ENCODE measurements around the gene SPARCL1. TPM values are rescaled to one million over a fixed set of nuclear protein-coding genes. Genes with fewer than 3 reads are reported as not detected.

The SPARCL1 gene
- total and polyA plus RNA-seq, 2 experiments from 2014 or later = 1.5 to 2.4 TPM

DNA sequence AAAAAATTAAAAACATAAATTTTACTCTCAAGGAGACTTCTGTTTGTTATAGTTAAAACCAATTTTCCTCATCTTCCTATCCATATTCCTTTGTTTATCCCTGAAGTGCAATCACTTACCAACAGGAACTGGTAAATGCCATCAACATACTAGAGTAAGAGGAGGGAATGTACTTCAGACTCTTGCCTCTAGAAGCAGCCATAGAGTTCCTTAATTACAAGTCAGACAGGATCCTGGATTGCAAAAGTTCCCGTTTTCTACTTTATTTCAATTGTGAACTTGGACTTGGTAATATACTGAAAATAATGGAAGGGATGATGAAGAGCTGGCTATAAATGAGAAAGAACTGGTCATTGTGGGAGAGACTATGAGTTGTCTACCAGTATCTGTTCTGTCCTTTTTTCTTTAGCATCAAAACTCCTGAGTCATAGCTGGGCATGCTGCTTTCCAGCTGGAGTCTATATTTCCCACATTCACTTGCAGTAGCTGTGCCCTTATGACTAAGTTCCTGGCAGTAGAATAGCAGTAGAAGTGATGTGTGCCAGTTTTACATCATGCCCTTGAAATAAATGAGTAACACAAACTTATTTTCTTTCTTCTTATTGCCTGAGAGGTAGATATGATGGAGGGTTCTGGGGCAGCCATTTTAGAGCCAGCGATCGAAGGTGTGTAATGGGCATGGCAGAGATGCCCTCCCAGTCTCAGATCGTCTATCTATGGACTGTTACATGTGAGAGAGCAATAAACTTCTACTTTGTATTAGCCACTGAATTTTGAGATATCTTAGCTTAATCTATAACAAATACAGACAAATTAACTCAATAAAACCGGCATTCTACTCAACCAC is 26.8 kb upstream of the SPARCL1 start:
- H3K4me3 ChIP-seq = no peak overlapping the region
- no peaks in the 10 kb centered on the region for H3K27me3 Mint-ChIP-seq (ENCODE audit: insufficient read depth, low read depth, poor library complexity)
- TF ChIP-seq ZNF114 (CRISPR knock-in tag; IDR thresholded peaks at IDR 0.05) (no peak), ZNF331 (CRISPR knock-in tag; IDR thresholded peaks at IDR 0.05; ENCODE audit: low read depth) (no peak), CREB1 (CRISPR knock-in tag; IDR thresholded peaks at IDR 0.05; ENCODE audit: low read depth) (no peak)
- no peaks in the 10 kb centered on the region for H3K27me3 ChIP-seq (ENCODE audit: insufficient read depth)
- H3F3A ChIP-seq (replicated peaks; ENCODE audit: low read depth) = no peaks in the 10 kb centered on the region
- no peaks in the 10 kb centered on the region for H3K36me3 ChIP-seq (ENCODE audit: insufficient read depth)
- peak overlapping the region; percentile 40 for H2AFZ ChIP-seq
- H3K4me1 ChIP-seq (ENCODE audit: insufficient read depth) = no peaks in the 10 kb centered on the region
- H3K79me2 ChIP-seq (replicated peaks; ENCODE audit: insufficient read depth) = no peaks in the 10 kb centered on the region
- H3K36me3 Mint-ChIP-seq (ENCODE audit: low read depth) = no peaks in the 10 kb centered on the region
- peaks cover 4% of the 10 kb centered on the region for H3K4me1 Mint-ChIP-seq
- H4K20me1 ChIP-seq (replicated peaks; ENCODE audit: insufficient read depth) = no peaks in the 10 kb centered on the region
- no peaks in the 10 kb centered on the region for H3K9me3 Mint-ChIP-seq
- no peak overlapping the region for H3K4me2 ChIP-seq
- ATAC-seq (no peak), DNase-seq (ENCODE audit: low spot score) (no peak)
- no peak overlapping the region for H3K27ac Mint-ChIP-seq
- 0 out of 2 replicates have a peak, but pooled peaks cover 4% of the 10 kb centered on the region for H3K9me2 ChIP-seq (ENCODE audit: insufficient read depth)
- H3K27ac ChIP-seq (ENCODE audit: low read depth) = no peak overlapping the region
- H3K4me3 Mint-ChIP-seq = no peak overlapping the region

DNA sequence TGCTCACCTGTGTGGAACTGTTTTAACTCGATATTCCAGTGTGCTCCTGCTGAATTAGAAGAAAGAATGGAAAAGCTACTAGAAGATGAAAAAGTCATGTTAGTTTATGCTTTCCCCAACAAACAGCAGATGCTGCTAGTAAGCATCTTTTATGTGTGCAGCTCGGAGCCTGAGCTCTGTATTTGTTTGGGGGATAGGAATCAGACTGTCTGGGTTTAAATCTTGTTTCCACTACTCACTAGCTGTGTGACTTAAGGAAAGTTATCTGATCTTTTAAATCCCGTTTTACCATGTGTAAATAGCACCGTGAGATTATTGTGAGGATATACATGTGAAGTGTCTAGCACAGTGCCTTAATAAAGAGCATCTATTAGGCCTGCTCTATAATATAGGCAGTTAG is 24.0 kb upstream of the SPARCL1 start:
- H4K20me1 ChIP-seq (replicated peaks; ENCODE audit: insufficient read depth) = no peaks in the 10 kb centered on the region
- no peaks in the 10 kb centered on the region for H3K9me3 Mint-ChIP-seq
- no peaks in the 10 kb centered on the region for H3K27me3 ChIP-seq (ENCODE audit: insufficient read depth)
- DNase-seq (ENCODE audit: low spot score) (no peak), ATAC-seq (no peak)
- H3K27ac ChIP-seq (ENCODE audit: low read depth) = no peak overlapping the region
- H3K4me2 ChIP-seq = no peak overlapping the region
- no peak overlapping the region; the same call in 1 of the 2 replicates for H2AFZ ChIP-seq
- no peaks in the 10 kb centered on the region for H3K36me3 ChIP-seq (ENCODE audit: insufficient read depth)
- no peaks in the 10 kb centered on the region for H3K9me2 ChIP-seq (ENCODE audit: insufficient read depth)
- peaks cover 7% of the 10 kb centered on the region for H3K4me1 Mint-ChIP-seq
- H3K27me3 Mint-ChIP-seq (ENCODE audit: insufficient read depth, low read depth, poor library complexity) = no peaks in the 10 kb centered on the region
- H3K4me1 ChIP-seq (ENCODE audit: insufficient read depth) = no peaks in the 10 kb centered on the region
- no peaks in the 10 kb centered on the region for H3F3A ChIP-seq (replicated peaks; ENCODE audit: low read depth)
- H3K4me3 ChIP-seq = no peak overlapping the region
- no peak overlapping the region for H3K4me3 Mint-ChIP-seq
- H3K36me3 Mint-ChIP-seq (ENCODE audit: low read depth) = no peaks in the 10 kb centered on the region
- no peaks in the 10 kb centered on the region for H3K79me2 ChIP-seq (replicated peaks; ENCODE audit: insufficient read depth)
- H3K27ac Mint-ChIP-seq = no peak overlapping the region
- TF ChIP-seq ZNF331 (CRISPR knock-in tag; IDR thresholded peaks at IDR 0.05; ENCODE audit: low read depth) = no peak
- TF ChIP-seq, protein P1, sequence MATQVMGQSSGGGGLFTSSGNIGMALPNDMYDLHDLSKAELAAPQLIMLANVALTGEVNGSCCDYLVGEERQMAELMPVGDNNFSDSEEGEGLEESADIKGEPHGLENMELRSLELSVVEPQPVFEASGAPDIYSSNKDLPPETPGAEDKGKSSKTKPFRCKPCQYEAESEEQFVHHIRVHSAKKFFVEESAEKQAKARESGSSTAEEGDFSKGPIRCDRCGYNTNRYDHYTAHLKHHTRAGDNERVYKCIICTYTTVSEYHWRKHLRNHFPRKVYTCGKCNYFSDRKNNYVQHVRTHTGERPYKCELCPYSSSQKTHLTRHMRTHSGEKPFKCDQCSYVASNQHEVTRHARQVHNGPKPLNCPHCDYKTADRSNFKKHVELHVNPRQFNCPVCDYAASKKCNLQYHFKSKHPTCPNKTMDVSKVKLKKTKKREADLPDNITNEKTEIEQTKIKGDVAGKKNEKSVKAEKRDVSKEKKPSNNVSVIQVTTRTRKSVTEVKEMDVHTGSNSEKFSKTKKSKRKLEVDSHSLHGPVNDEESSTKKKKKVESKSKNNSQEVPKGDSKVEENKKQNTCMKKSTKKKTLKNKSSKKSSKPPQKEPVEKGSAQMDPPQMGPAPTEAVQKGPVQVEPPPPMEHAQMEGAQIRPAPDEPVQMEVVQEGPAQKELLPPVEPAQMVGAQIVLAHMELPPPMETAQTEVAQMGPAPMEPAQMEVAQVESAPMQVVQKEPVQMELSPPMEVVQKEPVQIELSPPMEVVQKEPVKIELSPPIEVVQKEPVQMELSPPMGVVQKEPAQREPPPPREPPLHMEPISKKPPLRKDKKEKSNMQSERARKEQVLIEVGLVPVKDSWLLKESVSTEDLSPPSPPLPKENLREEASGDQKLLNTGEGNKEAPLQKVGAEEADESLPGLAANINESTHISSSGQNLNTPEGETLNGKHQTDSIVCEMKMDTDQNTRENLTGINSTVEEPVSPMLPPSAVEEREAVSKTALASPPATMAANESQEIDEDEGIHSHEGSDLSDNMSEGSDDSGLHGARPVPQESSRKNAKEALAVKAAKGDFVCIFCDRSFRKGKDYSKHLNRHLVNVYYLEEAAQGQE (IDR thresholded peaks at IDR 0.05; ENCODE audit: unreplicated experiment) = no peak
- TF ChIP-seq EZH2phosphoT487 (IDR thresholded peaks at IDR 0.05; ENCODE audit: unreplicated experiment) = no peak
- no peak for TF ChIP-seq NANOG (IDR thresholded peaks at IDR 0.05; ENCODE audit: borderline replicate concordance)
- TF ChIP-seq ZNF114 (CRISPR knock-in tag; IDR thresholded peaks at IDR 0.05) = no peak
- TF ChIP-seq CREB1 (CRISPR knock-in tag; IDR thresholded peaks at IDR 0.05; ENCODE audit: low read depth) = no peak
- TF ChIP-seq EZH2 (IDR thresholded peaks at IDR 0.05; ENCODE audit: low read depth, unreplicated experiment) = no peak
- no peak for TF ChIP-seq POLR2AphosphoS5 (IDR thresholded peaks at IDR 0.05; ENCODE audit: low read depth)
- TF ChIP-seq STAT1 (IDR thresholded peaks at IDR 0.05; ENCODE audit: unreplicated experiment) = no peak
- no peak for TF ChIP-seq ETS1 (IDR thresholded peaks at IDR 0.05)
- TF ChIP-seq, protein P2, sequence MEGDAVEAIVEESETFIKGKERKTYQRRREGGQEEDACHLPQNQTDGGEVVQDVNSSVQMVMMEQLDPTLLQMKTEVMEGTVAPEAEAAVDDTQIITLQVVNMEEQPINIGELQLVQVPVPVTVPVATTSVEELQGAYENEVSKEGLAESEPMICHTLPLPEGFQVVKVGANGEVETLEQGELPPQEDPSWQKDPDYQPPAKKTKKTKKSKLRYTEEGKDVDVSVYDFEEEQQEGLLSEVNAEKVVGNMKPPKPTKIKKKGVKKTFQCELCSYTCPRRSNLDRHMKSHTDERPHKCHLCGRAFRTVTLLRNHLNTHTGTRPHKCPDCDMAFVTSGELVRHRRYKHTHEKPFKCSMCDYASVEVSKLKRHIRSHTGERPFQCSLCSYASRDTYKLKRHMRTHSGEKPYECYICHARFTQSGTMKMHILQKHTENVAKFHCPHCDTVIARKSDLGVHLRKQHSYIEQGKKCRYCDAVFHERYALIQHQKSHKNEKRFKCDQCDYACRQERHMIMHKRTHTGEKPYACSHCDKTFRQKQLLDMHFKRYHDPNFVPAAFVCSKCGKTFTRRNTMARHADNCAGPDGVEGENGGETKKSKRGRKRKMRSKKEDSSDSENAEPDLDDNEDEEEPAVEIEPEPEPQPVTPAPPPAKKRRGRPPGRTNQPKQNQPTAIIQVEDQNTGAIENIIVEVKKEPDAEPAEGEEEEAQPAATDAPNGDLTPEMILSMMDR (conservative IDR thresholded peaks at IDR 0.05; ENCODE audit: low read depth in 2 of 2) = no peak
- no peak for TF ChIP-seq JUNB (IDR thresholded peaks at IDR 0.05; ENCODE audit: unreplicated experiment)
